HepG2 (cell line): ENCODE measurements around the gene VEGFA. TPM values are rescaled to one million over a fixed set of nuclear protein-coding genes. Genes with fewer than 3 reads are reported as not detected.

ENCODE experiments used
- ARHGAP35 ChIP-seq: sonication (generic); formaldehyde crosslinking; IDR thresholded peaks from 2 replicates; pipeline ENCODE4 v1.9.0; 2022; ENCODE audit warnings: mild to moderate bottlenecking, inconsistent platforms, moderate library complexity, missing genetic modification reagents, borderline replicate concordance
- ATF2 ChIP-seq: sonication (generic); formaldehyde crosslinking; IDR thresholded peaks from 2 replicates; pipeline ENCODE4 v1.4.0; 2020; ENCODE audit warnings: missing genetic modification reagents
- FOXP1 ChIP-seq, 2 experiments: fragments of 450-650 bp in 1 of 2; IDR thresholded peaks; 2 replicates each; pipeline ENCODE4 v1.6.1; 2017 to 2018; ENCODE audit warnings: antibody characterized with exemption in 1 of 2
- NR2C2 ChIP-seq: sonication (generic); formaldehyde crosslinking; IDR thresholded peaks from 2 replicates; pipeline ENCODE4 v1.4.0; 2020; ENCODE audit warnings: missing genetic modification reagents, mild to moderate bottlenecking, moderate library complexity, borderline replicate concordance
- PHF8 ChIP-seq: sonication (generic); formaldehyde crosslinking; IDR thresholded peaks from 2 replicates; pipeline ENCODE4 v1.5.0; 2020; ENCODE audit warnings: missing genetic modification reagents
- PRPF4 ChIP-seq: fragments of 200-400 bp; formaldehyde crosslinking; IDR thresholded peaks from 2 replicates; pipeline ENCODE4 v1.6.1; 2016; ENCODE audit warnings: low read length, low read depth; ENCODE audit not compliant: poor library complexity, severe bottlenecking
- SOX5 ChIP-seq: IDR thresholded peaks from 2 replicates; pipeline ENCODE4 v1.6.1; 2016; ENCODE audit warnings: borderline replicate concordance
- SOX6 ChIP-seq, 2 experiments: fragments of 450-650 bp in 1 of 2; sonication (generic) in 1 of 2; formaldehyde crosslinking in 1 of 2; IDR thresholded peaks; 2 replicates each; pipeline versions ENCODE4 v1.4.0 to v1.6.1; 2017 to 2020; ENCODE audit warnings: antibody characterized with exemption in 1 of 2, mild to moderate bottlenecking in 1 of 2, missing genetic modification reagents in 1 of 2
- STAT6 ChIP-seq: sonication (generic); formaldehyde crosslinking; IDR thresholded peaks from 2 replicates; pipeline ENCODE4 v1.4.0; 2020; ENCODE audit warnings: missing genetic modification reagents, mild to moderate bottlenecking, borderline replicate concordance
- TAF15 ChIP-seq: fragments of 200-400 bp; formaldehyde crosslinking; IDR thresholded peaks from one replicate; pipeline ENCODE4 v1.6.1; 2018; ENCODE audit warnings: mild to moderate bottlenecking, low read depth, low read length; ENCODE audit not compliant: poor library complexity, severe bottlenecking
- TEAD3 ChIP-seq: optimal IDR thresholded peaks from 2 replicates; pipeline ENCODE3; 2016; ENCODE audit warnings: borderline replicate concordance
- U2AF1 ChIP-seq: fragments of 200-400 bp; formaldehyde crosslinking; optimal IDR thresholded peaks from 2 replicates; pipeline ENCODE3; 2017; ENCODE audit warnings: mild to moderate bottlenecking, low read depth, low read length
- ZC3H13 ChIP-seq: sonication (generic); formaldehyde crosslinking; IDR thresholded peaks from 2 replicates; pipeline ENCODE4 v1.8.1; 2023; ENCODE audit warnings: mild to moderate bottlenecking, missing genetic modification reagents, moderate library complexity
- ZMAT3 ChIP-seq: sonication (generic); formaldehyde crosslinking; conservative IDR thresholded peaks from 2 replicates; pipeline ENCODE4 v1.7.0; 2021; ENCODE audit warnings: missing genetic modification reagents
- ZMYM2 ChIP-seq: sonication (generic); formaldehyde crosslinking; IDR thresholded peaks from 2 replicates; pipeline ENCODE4 v1.8.0; 2022; ENCODE audit warnings: mild to moderate bottlenecking, missing genetic modification reagents
- ZNF292 ChIP-seq: sonication (generic); formaldehyde crosslinking; IDR thresholded peaks from 2 replicates; pipeline ENCODE4 v1.8.1; 2022; ENCODE audit warnings: mild to moderate bottlenecking, low read depth, missing genetic modification reagents, borderline replicate concordance
- ZNF430 ChIP-seq: sonication (generic); formaldehyde crosslinking; IDR thresholded peaks from 2 replicates; pipeline ENCODE4 v1.9.0; 2021; ENCODE audit warnings: mild to moderate bottlenecking, missing genetic modification reagents
- ZNF646 ChIP-seq: sonication (generic); formaldehyde crosslinking; IDR thresholded peaks from 2 replicates; pipeline ENCODE4 v1.9.0; 2021; ENCODE audit warnings: mild to moderate bottlenecking, missing genetic modification reagents
- ZSCAN21 ChIP-seq: sonication (generic); formaldehyde crosslinking; IDR thresholded peaks from 2 replicates; pipeline ENCODE4 v1.8.0; 2022; ENCODE audit warnings: mild to moderate bottlenecking, missing genetic modification reagents, moderate library complexity, borderline replicate concordance
- polyA plus RNA-seq, 8 experiments: library from polyadenylated mRNA; depleted of rRNA in 3 of 8; stranded (reverse) in 7 of 8; unstranded in 1 of 8; fragments of >200 nt; fragmentation: Illumina TruSeq in 4 of 8; extraction: Trizol in 4 of 8; gene quantifications; 2 replicates each; pipeline versions ENCODE4 v1.2.1 to v1.2.3, GENCODE V29; 2011 to 2016; ENCODE audit warnings: low read depth in 4 of 8, missing spikeins in 1 of 8, mixed read lengths in 1 of 8; ENCODE audit not compliant: insufficient read depth in 1 of 8
- total RNA-seq, 5 experiments: library from RNA; depleted of rRNA; stranded (reverse); fragments of >200 nt; fragmentation: Illumina TruSeq; extraction: Trizol; gene quantifications; 2 replicates each; pipeline ENCODE4 v1.2.3, GENCODE V29; 2016; ENCODE audit warnings: low read depth in 1 of 5

Gene VEGFA
- total and polyA plus RNA-seq, 2 of the 13 experiments (the other 11 are each of a cell fraction or from before 2014, with no cell fraction given) = 68.1 to 629 TPM

- peak; percentile 72; the same call in 1 of the 2 replicates for TF ChIP-seq ZNF646 (CRISPR knock-in tag)
- TF ChIP-seq ZC3H13 (CRISPR knock-in tag) = no peak
- TF ChIP-seq ZSCAN21 (CRISPR knock-in tag) = peak; percentile 79; the same call in 1 of the 2 replicates
- TF ChIP-seq ATF2 (CRISPR knock-in tag) = no peak
- TF ChIP-seq PHF8 (CRISPR knock-in tag) = peak; percentile 57; the same call in 1 of the 2 replicates
- TF ChIP-seq ZMAT3 (CRISPR knock-in tag) = no peak; the same call in 1 of the 2 replicates
- TF ChIP-seq TAF15 = no peak
- TF ChIP-seq ZNF292 = peak; percentile 94; the same call in 1 of the 2 replicates
- no peak for TF ChIP-seq ARHGAP35 (CRISPR knock-in tag)
- TF ChIP-seq U2AF1 = peak; percentile 93
- TF ChIP-seq NR2C2 (CRISPR knock-in tag) = no peak
- peak; percentile 68 for TF ChIP-seq TEAD3 (CRISPR knock-in tag)
- no peak for TF ChIP-seq STAT6 (CRISPR knock-in tag)
- TF ChIP-seq ZNF430 = 0 out of 2 replicates have a peak, but pooled peaks have one; percentile 57
- TF ChIP-seq PRPF4 = no peak
- no peak for TF ChIP-seq SOX6 (IDR thresholded peaks at IDR 0.05)
- TF ChIP-seq SOX6 (CRISPR knock-in tag; IDR thresholded peaks at IDR 0.05) = peak; percentile 34; the same call in 1 of the 2 replicates
- TF ChIP-seq FOXP1 (IDR thresholded peaks at IDR 0.05) = no peak
- 0 out of 2 replicates have a peak, but pooled peaks have one; percentile 16 for TF ChIP-seq FOXP1 (CRISPR knock-in tag; IDR thresholded peaks at IDR 0.05)
- TF ChIP-seq ZMYM2 (CRISPR knock-in tag) = no peak
- TF ChIP-seq SOX5 (CRISPR knock-in tag) = peak; percentile 66
These were observed 33.7 kb upstream of the VEGFA start (continued) for GRCh38 chr6:43736211-43736786.
